ENCODE results near the gene CDKAL1.

The CDKAL1 gene

DNA sequence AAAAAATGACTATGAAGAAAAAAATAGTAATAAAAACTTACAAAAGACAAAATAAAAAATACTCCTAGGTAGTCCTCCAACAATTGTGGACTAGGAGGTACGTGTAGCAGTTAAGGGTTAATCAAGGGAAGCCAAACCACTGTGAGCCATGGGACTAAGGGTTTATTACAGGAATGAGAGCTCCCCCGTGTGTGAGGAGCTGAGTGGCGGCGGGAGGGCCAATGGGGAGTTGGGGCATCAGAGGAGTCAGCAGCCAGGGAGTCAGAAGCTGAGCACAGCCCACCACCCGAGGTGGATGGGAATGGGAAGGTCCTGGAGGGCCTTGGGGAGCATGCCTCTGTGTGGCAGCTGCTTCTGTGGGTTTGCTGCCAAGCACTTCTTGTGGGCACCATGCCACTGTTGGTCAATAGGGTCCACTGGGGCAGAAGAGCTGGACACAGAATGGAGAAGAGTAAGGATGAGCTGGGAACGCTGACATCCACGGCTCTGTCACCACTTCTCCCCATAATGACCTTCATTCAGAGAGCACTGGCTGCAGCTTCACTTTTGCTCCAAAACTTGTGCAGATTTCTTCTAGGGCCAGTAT is 373.3 kb downstream of the CDKAL1 start:
- H3K4me3 ChIP-seq (ENCODE audit: low read depth, low read length), result no peak overlapping the region
- CTCF ChIA-PET, result no interaction called here
- no peak for DNase-seq (ENCODE audit: low read depth, low spot score)
- POLR2A ChIA-PET, result no interaction called here
- TF ChIP-seq, protein P1, sequence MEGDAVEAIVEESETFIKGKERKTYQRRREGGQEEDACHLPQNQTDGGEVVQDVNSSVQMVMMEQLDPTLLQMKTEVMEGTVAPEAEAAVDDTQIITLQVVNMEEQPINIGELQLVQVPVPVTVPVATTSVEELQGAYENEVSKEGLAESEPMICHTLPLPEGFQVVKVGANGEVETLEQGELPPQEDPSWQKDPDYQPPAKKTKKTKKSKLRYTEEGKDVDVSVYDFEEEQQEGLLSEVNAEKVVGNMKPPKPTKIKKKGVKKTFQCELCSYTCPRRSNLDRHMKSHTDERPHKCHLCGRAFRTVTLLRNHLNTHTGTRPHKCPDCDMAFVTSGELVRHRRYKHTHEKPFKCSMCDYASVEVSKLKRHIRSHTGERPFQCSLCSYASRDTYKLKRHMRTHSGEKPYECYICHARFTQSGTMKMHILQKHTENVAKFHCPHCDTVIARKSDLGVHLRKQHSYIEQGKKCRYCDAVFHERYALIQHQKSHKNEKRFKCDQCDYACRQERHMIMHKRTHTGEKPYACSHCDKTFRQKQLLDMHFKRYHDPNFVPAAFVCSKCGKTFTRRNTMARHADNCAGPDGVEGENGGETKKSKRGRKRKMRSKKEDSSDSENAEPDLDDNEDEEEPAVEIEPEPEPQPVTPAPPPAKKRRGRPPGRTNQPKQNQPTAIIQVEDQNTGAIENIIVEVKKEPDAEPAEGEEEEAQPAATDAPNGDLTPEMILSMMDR (IDR thresholded peaks at IDR 0.05; ENCODE audit: insufficient read depth, low read length, missing control alignments), result no peak

DNA sequence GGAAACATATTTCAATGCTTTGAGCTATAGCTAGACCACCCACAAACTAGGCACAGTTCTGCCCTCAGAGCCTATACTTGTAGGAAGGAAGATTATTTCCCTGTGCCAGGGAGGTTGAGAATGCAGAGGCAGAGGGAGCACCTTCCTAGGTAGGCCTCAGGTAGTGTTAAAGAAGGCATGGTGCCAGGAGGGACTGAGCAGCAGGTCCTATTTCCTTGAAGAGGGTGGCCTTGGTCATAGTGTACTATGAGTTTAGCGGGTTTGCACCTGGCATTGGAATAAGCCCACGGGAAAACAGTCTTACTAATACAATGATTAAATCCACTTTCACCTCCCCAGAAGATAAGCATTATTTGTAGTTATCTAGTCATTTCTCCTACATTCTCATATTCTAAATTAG is 375.4 kb downstream of the CDKAL1 start:
- TF ChIP-seq, protein P1 (IDR thresholded peaks at IDR 0.05; ENCODE audit: insufficient read depth, low read length, missing control alignments), result no peak
- no peak overlapping the region for H3K4me3 ChIP-seq (ENCODE audit: low read depth, low read length)
- CTCF ChIA-PET, result no interaction called here
- no peak for DNase-seq (ENCODE audit: low read depth, low spot score)
- POLR2A ChIA-PET, result no interaction called here

DNA sequence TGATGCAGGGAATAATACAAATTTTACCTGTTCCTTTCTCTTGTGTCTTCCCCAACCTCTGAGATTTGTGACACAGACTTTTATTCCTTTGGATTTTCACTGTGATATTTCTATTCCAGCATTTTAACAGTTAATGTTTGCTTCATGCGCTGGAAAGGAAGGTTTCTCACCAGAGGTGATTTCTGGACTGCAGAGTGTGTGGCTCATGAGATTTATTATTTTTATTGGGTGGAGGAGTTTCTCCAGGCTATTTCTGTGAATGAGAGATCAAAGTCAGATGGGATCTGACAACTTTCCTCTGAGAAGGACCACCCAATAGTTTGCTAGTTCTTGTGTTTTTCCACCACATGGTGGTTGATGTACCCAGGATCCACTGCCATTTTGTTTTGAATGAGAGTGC is 377.5 kb downstream of the CDKAL1 start:
- POLR2A ChIA-PET, result no interaction called here
- no peak overlapping the region for H3K4me3 ChIP-seq (ENCODE audit: low read depth, low read length)
- no peak for DNase-seq (ENCODE audit: low read depth, low spot score)
- TF ChIP-seq, protein P1 (IDR thresholded peaks at IDR 0.05; ENCODE audit: insufficient read depth, low read length, missing control alignments), result no peak
- CTCF ChIA-PET, result no interaction called here

DNA sequence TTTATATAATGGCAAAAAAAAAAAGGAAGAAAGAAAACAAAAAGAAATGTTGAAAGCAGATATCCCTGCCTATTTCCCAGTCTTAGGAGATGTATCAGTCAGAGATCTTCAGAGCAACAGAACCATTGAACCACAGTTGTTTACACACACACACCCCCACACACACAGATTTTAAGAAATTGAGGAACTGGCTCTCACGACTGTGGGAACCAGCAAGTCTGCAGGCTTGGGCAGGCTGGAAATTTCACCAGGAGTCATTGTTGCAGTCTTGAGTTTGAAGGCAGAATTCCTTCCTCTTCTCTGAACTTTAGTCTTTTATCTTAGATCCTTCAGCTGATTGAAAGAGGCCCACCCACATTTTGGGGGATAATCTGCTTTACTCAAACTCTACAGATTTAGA is 380.9 kb downstream of the CDKAL1 start:
- POLR2A ChIA-PET, result no interaction called here
- no peak for DNase-seq (ENCODE audit: low read depth, low spot score)
- no peak overlapping the region for H3K4me3 ChIP-seq (ENCODE audit: low read depth, low read length)
- TF ChIP-seq, protein P1 (IDR thresholded peaks at IDR 0.05; ENCODE audit: insufficient read depth, low read length, missing control alignments), result no peak
- CTCF ChIA-PET, result no interaction called here

DNA sequence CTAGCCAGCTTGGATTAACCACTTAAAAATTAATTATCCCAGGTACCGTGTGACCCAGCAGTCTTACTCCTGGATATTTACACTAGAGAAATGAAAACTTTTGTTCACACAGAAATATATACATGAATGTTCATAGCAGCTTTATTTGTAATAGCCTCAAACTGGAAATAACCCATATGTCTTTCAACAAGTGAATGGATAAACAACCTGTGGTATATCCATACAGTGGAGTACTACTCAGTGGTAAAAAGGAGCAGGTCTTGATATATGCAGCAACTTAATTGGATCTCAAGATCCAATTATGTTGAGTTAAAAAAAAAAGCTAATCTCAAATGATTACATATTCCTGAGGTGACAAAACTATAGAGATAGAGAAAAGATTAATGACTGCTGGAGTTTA is 381.4 kb downstream of the CDKAL1 start:
- ChIA-PET CTCF (no interaction called here), POLR2A (no interaction called here)
- TF ChIP-seq, protein P1 (IDR thresholded peaks at IDR 0.05; ENCODE audit: insufficient read depth, low read length, missing control alignments), result no peak
- no peak for DNase-seq (ENCODE audit: low read depth, low spot score)
- no peak overlapping the region for H3K4me3 ChIP-seq (ENCODE audit: low read depth, low read length)

DNA sequence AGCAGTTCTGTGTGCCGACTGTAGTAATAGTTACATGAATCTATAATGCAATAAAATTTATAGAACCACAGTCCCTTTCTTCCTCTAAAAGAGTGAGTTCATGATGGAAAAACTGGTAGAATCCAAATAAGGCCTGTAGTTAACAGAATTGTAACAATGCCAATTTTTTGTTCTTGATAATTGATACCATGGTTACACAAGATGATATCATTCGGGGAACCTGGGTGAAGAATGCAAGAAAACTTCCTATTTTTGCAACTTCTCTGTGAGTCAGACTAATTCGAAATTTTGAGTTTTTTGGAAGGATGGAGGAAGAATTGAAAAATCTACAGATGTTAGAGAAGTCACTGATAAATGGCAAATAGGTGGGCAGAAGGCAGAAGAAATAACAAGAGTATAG is 381.8 kb downstream of the CDKAL1 start:
- TF ChIP-seq, protein P1 (IDR thresholded peaks at IDR 0.05; ENCODE audit: insufficient read depth, low read length, missing control alignments), result no peak
- ChIA-PET CTCF (no interaction called here), POLR2A (no interaction called here)
- no peak overlapping the region for H3K4me3 ChIP-seq (ENCODE audit: low read depth, low read length)
- no peak for DNase-seq (ENCODE audit: low read depth, low spot score)
